Neural cell (in vitro differentiated cells): Measurements from ENCODE around the gene LRMDA.

ENCODE experiments used
- CTCF ChIP-seq: fragments of 450-650 bp; IDR thresholded peaks from 2 replicates; pipeline ENCODE4 v1.5.1; 2014; ENCODE audit warnings: antibody characterized with exemption, mild to moderate bottlenecking, moderate library complexity; ENCODE audit not compliant: poor library complexity, severe bottlenecking
- EP300 ChIP-seq: fragments of 450-650 bp; conservative IDR thresholded peaks from 2 replicates; pipeline ENCODE4 v1.6.1; 2014; ENCODE audit warnings: antibody characterized with exemption, mild to moderate bottlenecking, moderate library complexity; ENCODE audit not compliant: poor library complexity, severe bottlenecking
- EZH2 ChIP-seq: fragments of 200-600, 300-800 bp; shearing (Covaris generic), sonication (generic); IDR thresholded peaks from 2 replicates; pipeline ENCODE4 v1.6.1; 2014; ENCODE audit warnings: antibody characterized with exemption, low read length, borderline replicate concordance, mild to moderate bottlenecking; ENCODE audit not compliant: insufficient read depth, poor library complexity, severe bottlenecking
- POLR2AphosphoS5 ChIP-seq: IDR thresholded peaks from 2 replicates; pipeline ENCODE4 v1.6.1; 2012
- SMC3 ChIP-seq: fragments of 450-650 bp; conservative IDR thresholded peaks from 2 replicates; pipeline ENCODE4 v1.6.1; 2014; ENCODE audit warnings: antibody characterized with exemption, mild to moderate bottlenecking, moderate library complexity; ENCODE audit not compliant: poor library complexity
- TF ChIP-seq, protein P1 (sequence below): IDR thresholded peaks from 2 replicates; pipeline ENCODE4 v1.6.1; 2012; ENCODE audit warnings: borderline replicate concordance

DNA sequence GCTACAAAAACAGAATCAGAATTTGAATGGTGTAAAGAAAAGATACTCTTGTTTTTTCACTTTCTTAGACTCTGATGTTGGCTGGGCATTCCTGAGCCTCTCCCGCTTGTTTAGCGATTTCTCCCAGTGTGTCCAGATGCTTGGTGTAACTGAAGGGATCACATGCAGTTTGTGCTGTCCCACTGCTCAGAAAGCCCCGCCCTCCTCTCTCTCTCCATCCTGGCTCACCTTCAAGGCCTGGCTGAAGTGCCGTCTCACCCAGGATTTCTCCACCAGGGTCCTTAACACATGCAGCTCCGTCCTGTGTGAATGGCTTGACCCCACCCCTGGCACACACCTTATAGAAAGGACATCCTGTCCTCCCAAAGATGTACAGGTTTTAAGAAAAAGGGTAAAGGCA is 437.1 kb downstream of the LRMDA start:
- TF ChIP-seq CTCF = no peak
- no peak for TF ChIP-seq SMC3
- no peak for TF ChIP-seq EP300
- no peak for TF ChIP-seq EZH2
- no peak for TF ChIP-seq POLR2AphosphoS5
- TF ChIP-seq, protein P1, sequence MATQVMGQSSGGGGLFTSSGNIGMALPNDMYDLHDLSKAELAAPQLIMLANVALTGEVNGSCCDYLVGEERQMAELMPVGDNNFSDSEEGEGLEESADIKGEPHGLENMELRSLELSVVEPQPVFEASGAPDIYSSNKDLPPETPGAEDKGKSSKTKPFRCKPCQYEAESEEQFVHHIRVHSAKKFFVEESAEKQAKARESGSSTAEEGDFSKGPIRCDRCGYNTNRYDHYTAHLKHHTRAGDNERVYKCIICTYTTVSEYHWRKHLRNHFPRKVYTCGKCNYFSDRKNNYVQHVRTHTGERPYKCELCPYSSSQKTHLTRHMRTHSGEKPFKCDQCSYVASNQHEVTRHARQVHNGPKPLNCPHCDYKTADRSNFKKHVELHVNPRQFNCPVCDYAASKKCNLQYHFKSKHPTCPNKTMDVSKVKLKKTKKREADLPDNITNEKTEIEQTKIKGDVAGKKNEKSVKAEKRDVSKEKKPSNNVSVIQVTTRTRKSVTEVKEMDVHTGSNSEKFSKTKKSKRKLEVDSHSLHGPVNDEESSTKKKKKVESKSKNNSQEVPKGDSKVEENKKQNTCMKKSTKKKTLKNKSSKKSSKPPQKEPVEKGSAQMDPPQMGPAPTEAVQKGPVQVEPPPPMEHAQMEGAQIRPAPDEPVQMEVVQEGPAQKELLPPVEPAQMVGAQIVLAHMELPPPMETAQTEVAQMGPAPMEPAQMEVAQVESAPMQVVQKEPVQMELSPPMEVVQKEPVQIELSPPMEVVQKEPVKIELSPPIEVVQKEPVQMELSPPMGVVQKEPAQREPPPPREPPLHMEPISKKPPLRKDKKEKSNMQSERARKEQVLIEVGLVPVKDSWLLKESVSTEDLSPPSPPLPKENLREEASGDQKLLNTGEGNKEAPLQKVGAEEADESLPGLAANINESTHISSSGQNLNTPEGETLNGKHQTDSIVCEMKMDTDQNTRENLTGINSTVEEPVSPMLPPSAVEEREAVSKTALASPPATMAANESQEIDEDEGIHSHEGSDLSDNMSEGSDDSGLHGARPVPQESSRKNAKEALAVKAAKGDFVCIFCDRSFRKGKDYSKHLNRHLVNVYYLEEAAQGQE = no peak
